Right atrium auricular region (tissue), 2 donors: ENCODE measurements around the gene SEC24D. TPM values are rescaled to one million over a fixed set of nuclear protein-coding genes. Genes with fewer than 3 reads are reported as not detected.

Experiments
- DNase-seq: peaks from one replicate; pipeline ENCODE4 v3.0.0-alpha.2; 2019; ENCODE audit warnings: low spot score
- H3K27ac ChIP-seq, 2 donors: fragments of 200-600 bp; sonication (generic); 1 replicate in 1 of 2; 2 replicates in 1 of 2; pipeline ENCODE4 v1.5.1; 2016 to 2019
- H3K27me3 ChIP-seq, 2 donors: fragments of 200-600 bp; sonication (generic); one replicate each; pipeline versions ENCODE4 v1.5.1 to v1.6.0; 2017 to 2019
- H3K36me3 ChIP-seq: fragments of 200-600 bp; sonication (generic); one replicate; pipeline ENCODE4 v1.5.1; 2016
- H3K4me1 ChIP-seq, 2 donors: fragments of 200-600 bp; sonication (generic); one replicate each; pipeline versions ENCODE4 v1.5.1 to v1.6.0; 2017 to 2019
- H3K4me3 ChIP-seq, 2 donors: fragments of 200-600 bp; sonication (generic); 1 replicate in 1 of 2; 2 replicates in 1 of 2; pipeline ENCODE4 v1.5.1; 2017 to 2019; ENCODE audit warnings: mild to moderate bottlenecking in 1 of 2, moderate library complexity in 1 of 2
- H3K9me3 ChIP-seq, 2 donors: fragments of 200-600 bp; sonication (generic); one replicate each; pipeline ENCODE4 v1.5.1; 2019
- total RNA-seq, 2 donors: library from RNA; depleted of rRNA; stranded (reverse); fragments of >200 nt; gene quantifications; one replicate each; pipeline ENCODE4 v1.1.0, GENCODE V29; 2016
- TF ChIP-seq, protein P1 (sequence below), 2 donors: fragments of 200-600 bp; sonication (generic); IDR thresholded peaks; one replicate each; pipeline ENCODE4 v1.5.1; 2019; ENCODE audit warnings: antibody characterized with exemption in 2 of 2

SEC24D gene
- total RNA-seq, 2 donors from 2014 or later: 25.8 to 33.4 TPM

DNA sequence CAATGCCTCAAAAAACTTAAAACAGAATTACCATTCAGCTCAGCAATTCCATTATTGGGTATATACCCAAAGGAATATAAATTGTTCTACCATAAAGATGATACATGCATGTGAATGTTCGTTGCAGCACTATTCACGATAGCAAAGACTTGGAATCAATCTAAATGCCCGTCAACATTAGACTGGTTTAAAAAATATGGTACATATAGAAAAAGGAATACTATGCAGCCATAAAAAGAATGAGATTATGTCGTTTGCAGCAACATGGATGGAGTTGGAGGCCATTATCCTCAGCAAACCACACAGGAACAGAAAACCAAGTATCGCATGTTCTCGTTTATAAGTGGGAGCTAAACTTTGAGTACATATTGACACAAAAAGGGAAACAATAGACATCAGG is 41.9 kb upstream of the SEC24D start:
- Histone ChIP-seq H3K27ac (no peak overlapping the region), H3K4me3 (no peak overlapping the region), H3K27me3 (no peaks in the 10 kb centered on the region), H3K36me3 (no peaks in the 10 kb centered on the region), H3K9me3 (no peaks in the 10 kb centered on the region), H3K4me1 (no peaks in the 10 kb centered on the region)
- TF ChIP-seq, protein P1, sequence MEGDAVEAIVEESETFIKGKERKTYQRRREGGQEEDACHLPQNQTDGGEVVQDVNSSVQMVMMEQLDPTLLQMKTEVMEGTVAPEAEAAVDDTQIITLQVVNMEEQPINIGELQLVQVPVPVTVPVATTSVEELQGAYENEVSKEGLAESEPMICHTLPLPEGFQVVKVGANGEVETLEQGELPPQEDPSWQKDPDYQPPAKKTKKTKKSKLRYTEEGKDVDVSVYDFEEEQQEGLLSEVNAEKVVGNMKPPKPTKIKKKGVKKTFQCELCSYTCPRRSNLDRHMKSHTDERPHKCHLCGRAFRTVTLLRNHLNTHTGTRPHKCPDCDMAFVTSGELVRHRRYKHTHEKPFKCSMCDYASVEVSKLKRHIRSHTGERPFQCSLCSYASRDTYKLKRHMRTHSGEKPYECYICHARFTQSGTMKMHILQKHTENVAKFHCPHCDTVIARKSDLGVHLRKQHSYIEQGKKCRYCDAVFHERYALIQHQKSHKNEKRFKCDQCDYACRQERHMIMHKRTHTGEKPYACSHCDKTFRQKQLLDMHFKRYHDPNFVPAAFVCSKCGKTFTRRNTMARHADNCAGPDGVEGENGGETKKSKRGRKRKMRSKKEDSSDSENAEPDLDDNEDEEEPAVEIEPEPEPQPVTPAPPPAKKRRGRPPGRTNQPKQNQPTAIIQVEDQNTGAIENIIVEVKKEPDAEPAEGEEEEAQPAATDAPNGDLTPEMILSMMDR (IDR thresholded peaks at IDR 0.05): no peak
- DNase-seq: no peak

DNA sequence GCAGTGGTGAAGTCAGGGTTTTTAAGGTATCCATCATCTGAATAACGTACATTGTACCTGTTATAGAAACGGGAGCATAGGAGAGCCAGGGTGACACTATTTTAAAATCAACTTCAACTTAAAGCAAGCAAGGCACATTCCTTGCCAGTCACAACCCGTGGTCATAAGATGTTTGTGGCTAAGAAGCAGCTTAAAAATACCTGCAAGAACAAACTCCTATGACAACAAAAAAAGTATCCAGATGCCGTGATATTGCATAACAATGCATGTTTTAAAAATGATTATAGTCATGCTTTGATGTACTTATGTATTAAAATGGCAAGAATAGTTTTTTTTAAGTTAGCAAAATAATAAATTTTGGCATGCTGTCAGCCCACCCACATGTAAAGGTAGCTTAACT is 36.3 kb upstream of the SEC24D start:
- no peaks in the 10 kb centered on the region for H3K27me3 ChIP-seq
- H3K36me3 ChIP-seq: no peaks in the 10 kb centered on the region
- no peaks in the 10 kb centered on the region for H3K9me3 ChIP-seq
- TF ChIP-seq, protein P1 (IDR thresholded peaks at IDR 0.05): no peak
- DNase-seq: no peak
- no peak overlapping the region for H3K27ac ChIP-seq
- H3K4me3 ChIP-seq: no peak overlapping the region
- H3K4me1 ChIP-seq: peaks cover 0 to 6% of the 10 kb centered on the region in 2 donors

DNA sequence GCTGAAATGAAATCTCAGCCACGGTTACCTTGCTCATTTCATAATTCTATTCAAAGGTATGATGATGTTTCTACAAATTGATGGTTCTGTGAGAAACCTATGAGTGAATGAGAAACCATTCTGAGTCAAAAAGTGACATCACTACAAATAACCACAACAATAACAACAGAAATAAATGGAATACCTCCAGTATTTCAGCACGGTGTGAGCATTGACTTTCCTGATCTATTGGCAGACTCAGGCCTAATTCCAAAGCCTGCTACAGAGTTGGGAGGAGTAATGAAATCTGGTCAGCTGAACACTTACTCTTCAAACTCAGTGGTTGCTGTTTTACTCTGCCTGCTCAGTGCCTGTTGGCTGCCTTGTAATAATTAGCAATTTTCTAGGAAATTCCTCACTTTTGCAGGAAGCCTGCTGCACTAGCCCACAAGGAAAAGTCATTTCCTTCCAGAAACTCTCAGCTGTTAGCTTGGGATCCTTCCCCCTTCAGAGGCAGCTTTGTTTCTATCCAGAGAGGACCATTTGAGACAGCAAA is 33.9 kb upstream of the SEC24D start:
- Histone ChIP-seq H3K4me1 (peaks cover 0 to 9% of the 10 kb centered on the region in 2 donors), H3K9me3 (no peaks in the 10 kb centered on the region), H3K27me3 (no peaks in the 10 kb centered on the region), H3K36me3 (no peaks in the 10 kb centered on the region), H3K4me3 (no peak overlapping the region), H3K27ac (no peak overlapping the region)
- DNase-seq: no peak
- TF ChIP-seq, protein P1 (IDR thresholded peaks at IDR 0.05): no peak

DNA sequence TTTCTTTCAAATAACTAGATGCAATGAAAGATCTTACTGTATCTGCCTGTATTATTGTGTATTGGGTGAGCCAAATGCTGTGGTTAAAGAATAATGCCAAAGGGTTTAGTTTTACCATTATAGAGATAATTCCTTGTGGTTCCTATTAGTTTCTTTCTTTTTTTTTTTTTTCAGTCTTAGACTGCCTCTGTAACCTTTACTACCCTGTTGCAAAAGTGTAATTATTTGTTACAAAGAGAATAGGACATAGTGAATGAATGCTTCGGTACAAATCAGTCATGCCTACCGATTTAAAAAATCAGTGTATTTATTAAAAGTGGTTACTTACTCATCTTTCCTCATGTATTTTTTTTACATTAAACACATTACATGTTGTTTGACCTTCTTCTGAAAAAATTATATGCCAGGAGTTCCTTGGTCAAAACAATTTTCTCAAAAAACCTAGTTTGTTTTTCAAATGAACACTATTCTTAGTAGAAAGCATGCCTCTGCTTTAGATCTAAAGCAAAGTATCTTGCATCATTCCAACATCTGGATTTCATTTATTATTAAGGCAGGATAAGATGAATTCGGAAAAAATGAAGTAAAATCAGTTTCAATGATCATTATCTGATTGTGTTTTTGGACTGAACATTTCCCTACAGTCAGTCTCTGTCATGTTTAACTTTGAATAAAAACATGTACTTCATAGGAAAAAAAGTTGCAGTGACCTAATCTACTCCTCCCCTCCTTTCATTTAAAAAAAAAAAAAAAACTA is 31.6 kb upstream of the SEC24D start:
- TF ChIP-seq, protein P1 (IDR thresholded peaks at IDR 0.05): no peak
- H3K27me3 ChIP-seq: no peaks in the 10 kb centered on the region

DNA sequence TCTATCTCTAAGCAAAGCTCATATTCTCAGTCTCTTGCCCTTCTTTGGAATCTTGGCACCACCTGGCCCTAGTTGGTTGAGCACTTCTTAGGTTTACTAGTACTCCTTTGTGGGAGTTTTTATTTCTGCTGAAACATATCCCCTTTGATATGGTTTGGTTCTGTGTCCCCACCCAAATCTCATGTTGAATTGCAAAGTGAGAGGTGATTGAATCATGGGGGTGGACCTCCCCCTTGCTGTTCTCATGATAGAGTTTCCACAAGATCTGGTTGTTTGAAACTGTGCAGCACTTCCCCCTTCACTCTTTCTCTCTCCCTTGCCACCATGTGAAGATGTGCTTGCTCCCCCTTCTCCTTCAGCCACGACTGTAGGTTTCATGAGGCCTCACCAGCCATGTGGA is 30.5 kb upstream of the SEC24D start:
- no peak overlapping the region for H3K27ac ChIP-seq
- H3K4me1 ChIP-seq: peaks cover 0 to 9% of the 10 kb centered on the region in 2 donors
- no peak overlapping the region for H3K4me3 ChIP-seq
- no peak for DNase-seq
- H3K36me3 ChIP-seq: no peaks in the 10 kb centered on the region
- no peaks in the 10 kb centered on the region for H3K9me3 ChIP-seq
- TF ChIP-seq, protein P1 (IDR thresholded peaks at IDR 0.05): no peak
- H3K27me3 ChIP-seq: no peaks in the 10 kb centered on the region

More for the DNA sequence above, 31.6 kb upstream of the SEC24D start:
- no peak overlapping the region for H3K4me3 ChIP-seq
- H3K36me3 ChIP-seq: no peaks in the 10 kb centered on the region
- H3K27ac ChIP-seq: no peak overlapping the region
- no peaks in the 10 kb centered on the region for H3K9me3 ChIP-seq
- H3K4me1 ChIP-seq: peaks cover 0 to 9% of the 10 kb centered on the region in 2 donors
- no peak for DNase-seq
